H9 (cell line): ENCODE results near the gene PTGDR. TPM values are rescaled to one million over a fixed set of nuclear protein-coding genes. Genes with fewer than 3 reads are reported as not detected.
A peak's percentile ranks its signal among the peaks of the same experiment; 100 is the strongest.

Experiments used
- DNase-seq: peaks from one replicate; pipeline ENCODE4 v3.0.0-alpha.2; 2017
- H2AFZ ChIP-seq: one replicate; pipeline ENCODE4 v1.6.1; 2013; ENCODE audit warnings: mild to moderate bottlenecking, low read length, control low read depth, moderate library complexity
- H2AK5ac ChIP-seq: 2 replicates; pipeline ENCODE4 v1.6.1; 2013; ENCODE audit warnings: low read length, control low read depth, mixed read lengths; ENCODE audit not compliant: insufficient read length
- H2BK120ac ChIP-seq: one replicate; pipeline ENCODE4 v1.6.1; 2013; ENCODE audit warnings: low read depth, mild to moderate bottlenecking, low read length, control low read depth, inconsistent platforms; ENCODE audit not compliant: poor library complexity, severe bottlenecking
- H2BK12ac ChIP-seq: 2 replicates; pipeline ENCODE4 v1.6.1; 2013; ENCODE audit warnings: low read length, control low read depth, mixed read lengths, low read depth; ENCODE audit not compliant: insufficient read length
- H2BK15ac ChIP-seq: 2 replicates; pipeline ENCODE4 v1.6.1; 2013; ENCODE audit warnings: low read depth, low read length, control low read depth
- H2BK20ac ChIP-seq: one replicate; pipeline ENCODE4 v1.6.1; 2013; ENCODE audit warnings: low read depth, mild to moderate bottlenecking, low read length, control low read depth, inconsistent platforms; ENCODE audit not compliant: poor library complexity, severe bottlenecking
- H2BK5ac ChIP-seq: 2 replicates; pipeline ENCODE4 v1.6.1; 2013; ENCODE audit warnings: low read length, control low read depth, mixed read lengths; ENCODE audit not compliant: insufficient read length
- H3K14ac ChIP-seq: 2 replicates; pipeline ENCODE4 v1.6.1; 2013; ENCODE audit warnings: low read length, control low read depth; ENCODE audit not compliant: insufficient read depth
- H3K18ac ChIP-seq: 2 replicates; pipeline ENCODE4 v1.6.1; 2013; ENCODE audit warnings: low read depth, mild to moderate bottlenecking, mixed read lengths, low read length, control low read depth; ENCODE audit not compliant: insufficient read length
- H3K23ac ChIP-seq: 2 replicates; pipeline ENCODE4 v1.6.1; 2013; ENCODE audit warnings: low read length, control low read depth, mixed read lengths, low read depth; ENCODE audit not compliant: insufficient read length
- H3K23me2 ChIP-seq: 2 replicates; pipeline ENCODE4 v1.6.1; 2013; ENCODE audit warnings: low read depth, mild to moderate bottlenecking, mixed read lengths, low read length, control low read depth; ENCODE audit not compliant: insufficient read length, poor library complexity, severe bottlenecking
- H3K27ac ChIP-seq: 2 replicates; pipeline ENCODE4 v1.5.1; 2013; ENCODE audit warnings: low read length, control low read depth, mixed read lengths, low read depth; ENCODE audit not compliant: insufficient read length
- H3K27me3 ChIP-seq: 2 replicates; pipeline ENCODE4 v1.6.1; 2013; ENCODE audit warnings: low read length, control low read depth, inconsistent platforms; ENCODE audit not compliant: insufficient read depth
- H3K4ac ChIP-seq: 2 replicates; pipeline ENCODE4 v1.6.1; 2013; ENCODE audit warnings: low read depth, mild to moderate bottlenecking, control low read depth, inconsistent platforms, low read length, moderate library complexity
- H3K4me1 ChIP-seq: 2 replicates; pipeline ENCODE4 v1.6.1; 2013; ENCODE audit warnings: low read length, control low read depth, inconsistent platforms; ENCODE audit not compliant: insufficient read depth
- H3K4me2 ChIP-seq: 2 replicates; pipeline ENCODE4 v1.6.1; 2013; ENCODE audit warnings: low read length, control low read depth, mixed read lengths; ENCODE audit not compliant: insufficient read length, insufficient read depth
- H3K56ac ChIP-seq: 2 replicates; pipeline ENCODE4 v1.6.1; 2013; ENCODE audit warnings: low read depth, mild to moderate bottlenecking, mixed read lengths, low read length, control low read depth; ENCODE audit not compliant: insufficient read length
- H3K79me1 ChIP-seq: 2 replicates; pipeline ENCODE4 v1.6.1; 2013; ENCODE audit warnings: low read depth, mild to moderate bottlenecking, moderate library complexity, low read length, control low read depth, inconsistent platforms; ENCODE audit not compliant: insufficient read depth, poor library complexity, severe bottlenecking
- H3K79me2 ChIP-seq: 2 replicates; pipeline ENCODE4 v1.6.1; 2013; ENCODE audit warnings: low read length, control low read depth, inconsistent platforms; ENCODE audit not compliant: insufficient read depth
- H3K9ac ChIP-seq: 2 replicates; pipeline ENCODE4 v1.6.1; 2013; ENCODE audit warnings: low read length, control low read depth, mixed read lengths; ENCODE audit not compliant: insufficient read length; ENCODE audit errors: extremely low read depth
- H3K9me3 ChIP-seq: one replicate; pipeline ENCODE4 v1.6.1; 2013; ENCODE audit warnings: low read depth, low read length, inconsistent platforms; ENCODE audit not compliant: control insufficient read depth
- H3T11ph ChIP-seq: one replicate; pipeline ENCODE4 v1.6.1; 2013; ENCODE audit warnings: mild to moderate bottlenecking, low read length, control low read depth, inconsistent platforms
- H4K20me1 ChIP-seq: one replicate; pipeline ENCODE4 v1.6.1; 2013; ENCODE audit not compliant: control insufficient read depth, insufficient read length, insufficient read depth
- H4K5ac ChIP-seq: 2 replicates; pipeline ENCODE4 v1.6.1; 2013; ENCODE audit warnings: low read depth, mild to moderate bottlenecking, mixed read lengths, low read length, control low read depth; ENCODE audit not compliant: insufficient read length
- H4K8ac ChIP-seq: replicated peaks from 2 replicates; pipeline ENCODE4 v1.6.1; 2013; ENCODE audit warnings: low read length, control low read depth, mixed read lengths, low read depth; ENCODE audit not compliant: insufficient read length
- H4K91ac ChIP-seq: 2 replicates; pipeline ENCODE4 v1.6.1; 2013; ENCODE audit warnings: low read depth, mild to moderate bottlenecking, moderate library complexity, mixed read lengths, low read length, control low read depth; ENCODE audit not compliant: insufficient read length
- H3K27ac Mint-ChIP-seq, 3 experiments: 2 replicates in 2 of 3; 3 replicates in 1 of 3; pipeline ENCODE4 v1.8.0; 2020 to 2021; ENCODE audit warnings: mixed read lengths in 3 of 3, mild to moderate bottlenecking in 1 of 3, moderate library complexity in 1 of 3
- H3K27me3 Mint-ChIP-seq: 2 replicates; pipeline ENCODE4 v1.8.0; 2021; ENCODE audit warnings: low read depth, mild to moderate bottlenecking, moderate library complexity, mixed read lengths
- H3K36me3 Mint-ChIP-seq, 3 experiments: 2 replicates in 2 of 3; 3 replicates in 1 of 3; pipeline ENCODE4 v1.8.0; 2020 to 2021; ENCODE audit warnings: low read depth in 3 of 3, mixed read lengths in 3 of 3; ENCODE audit not compliant: insufficient read depth in 1 of 3
- H3K4me1 Mint-ChIP-seq, 2 experiments: 2 replicates each; pipeline ENCODE4 v1.8.0; 2020; ENCODE audit warnings: mixed read lengths in 2 of 2
- H3K4me3 Mint-ChIP-seq, 2 experiments: 2 replicates in 1 of 2; 3 replicates in 1 of 2; pipeline ENCODE4 v1.8.0; 2020 to 2021; ENCODE audit warnings: mild to moderate bottlenecking in 2 of 2, mixed read lengths in 2 of 2, moderate library complexity in 1 of 2
- H3K9me3 Mint-ChIP-seq, 2 experiments: 2 replicates in 1 of 2; 3 replicates in 1 of 2; pipeline ENCODE4 v1.8.0; 2020; ENCODE audit warnings: mild to moderate bottlenecking in 2 of 2, mixed read lengths in 2 of 2, moderate library complexity in 1 of 2
- CTCF ChIP-seq: fragments of 200-600 bp; sonication (generic); conservative IDR thresholded peaks from 3 replicates; pipeline ENCODE4 v1.8.0; 2021; ENCODE audit warnings: antibody characterized with exemption, mild to moderate bottlenecking
- WGBS: extraction: QIAGEN DNeasy Blood & Tissue Kit; methylation state at CpG from one replicate; pipeline ENCODE4 v1.1.7; 2013; ENCODE audit warnings: missing lambda C conversion rate, low lambda C conversion rate, mixed read lengths; ENCODE audit not compliant: insufficient read length; ENCODE audit errors: extremely low coverage; 5-methylcytosine and 5-hydroxymethylcytosine counted together
- total RNA-seq: library from RNA; stranded (reverse); gene quantifications from 2 replicates; pipeline ENCODE4 v1.2.1, GENCODE V29; 2021

PTGDR gene
- total RNA-seq, 1 experiment from 2014 or later = not detected

- no peaks in the 10 kb centered on the region for H3K9me3 Mint-ChIP-seq
Measured at GRCh38 chr14:52275372-52275771, 7.9 kb downstream of the PTGDR start.

More at GRCh38 chr14:52275372-52275771, 7.9 kb downstream of the PTGDR start:
- no peaks in the 10 kb centered on the region for H3K36me3 Mint-ChIP-seq
- Histone ChIP-seq H2BK15ac (no peak overlapping the region), H2BK120ac (no peak overlapping the region), H3K9ac (no peak overlapping the region), H2AFZ (no peak overlapping the region), H3K18ac (no peak overlapping the region), H3K4me1 (no peaks in the 10 kb centered on the region), H2BK12ac (no peak overlapping the region), H3K9me3 (no peaks in the 10 kb centered on the region), H3K14ac (no peak overlapping the region), H3K79me1 (no peaks in the 10 kb centered on the region), H2BK5ac (no peak overlapping the region), H4K91ac (no peak overlapping the region), H3K27ac (no peak overlapping the region), H3K4ac (no peak overlapping the region), H4K5ac (no peak overlapping the region), H3K79me2 (no peaks in the 10 kb centered on the region), H3K23me2 (no peaks in the 10 kb centered on the region), H2AK5ac (no peak overlapping the region), H4K20me1 (no peaks in the 10 kb centered on the region), H3K4me2 (no peak overlapping the region), H3T11ph (no peak overlapping the region), H4K8ac (no peak overlapping the region), H3K56ac (no peak overlapping the region), H2BK20ac (no peak overlapping the region), H3K27me3 (no peaks in the 10 kb centered on the region), H3K23ac (no peak overlapping the region)
- H3K27ac Mint-ChIP-seq = peak overlapping the region in 1 of 3 experiments; percentile 82; a peak in 1 of 7 replicates
- no peak for DNase-seq
- no peak overlapping the region for H3K4me3 Mint-ChIP-seq
- peaks cover 13% of the 10 kb centered on the region for H3K27me3 Mint-ChIP-seq
- no CpG with 5 or more reads among the region's 3 CpGs for WGBS
- TF ChIP-seq CTCF = no peak
- H3K4me1 Mint-ChIP-seq = peaks cover 17% of the 10 kb centered on the region in 2 experiments
